LNCAP (cell line): ENCODE results near the gene ZFAND2A.

Experiments used
- TF ChIP-seq, protein P1 (sequence below): fragments of 450-650 bp; IDR thresholded peaks from 2 replicates; pipeline ENCODE4 v1.5.1; 2017; ENCODE audit warnings: mild to moderate bottlenecking

The ZFAND2A gene

DNA sequence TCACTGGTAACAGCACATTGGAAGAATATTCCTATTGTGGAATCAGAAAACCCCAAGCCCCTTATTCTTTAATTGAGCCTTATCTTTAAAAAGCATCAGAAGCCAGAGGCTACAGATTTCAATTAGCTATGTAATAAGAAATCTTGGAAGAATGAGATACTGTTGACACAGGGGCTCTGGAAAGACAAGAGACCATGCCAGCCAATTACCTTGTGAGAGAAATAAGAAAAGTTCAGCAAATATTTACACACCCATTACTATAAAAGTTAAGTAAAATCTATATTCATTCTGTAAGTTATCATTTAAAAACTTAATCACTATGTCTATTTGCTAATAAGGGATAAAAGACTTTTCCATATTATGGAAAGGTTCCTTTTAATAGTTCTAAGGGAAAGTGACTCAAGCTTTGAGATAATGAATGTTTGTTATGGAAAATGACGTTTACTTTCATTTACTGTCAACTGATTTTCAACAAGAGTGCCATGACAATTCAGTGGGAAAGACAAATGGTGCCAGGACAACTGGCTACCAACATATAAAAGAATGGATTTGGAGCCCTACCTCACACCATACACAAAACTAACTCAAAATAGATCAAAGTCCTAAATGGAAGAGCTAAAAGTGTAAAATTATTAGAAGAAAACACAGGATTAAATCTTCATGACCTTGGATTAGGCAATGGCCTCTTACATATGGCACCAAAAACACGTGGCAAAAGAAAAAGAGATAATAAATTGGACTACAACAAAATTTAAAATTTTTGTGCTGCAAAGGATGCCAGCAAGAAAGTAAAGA lies 28.3 kb downstream of the ZFAND2A start:
- TF ChIP-seq, protein P1, sequence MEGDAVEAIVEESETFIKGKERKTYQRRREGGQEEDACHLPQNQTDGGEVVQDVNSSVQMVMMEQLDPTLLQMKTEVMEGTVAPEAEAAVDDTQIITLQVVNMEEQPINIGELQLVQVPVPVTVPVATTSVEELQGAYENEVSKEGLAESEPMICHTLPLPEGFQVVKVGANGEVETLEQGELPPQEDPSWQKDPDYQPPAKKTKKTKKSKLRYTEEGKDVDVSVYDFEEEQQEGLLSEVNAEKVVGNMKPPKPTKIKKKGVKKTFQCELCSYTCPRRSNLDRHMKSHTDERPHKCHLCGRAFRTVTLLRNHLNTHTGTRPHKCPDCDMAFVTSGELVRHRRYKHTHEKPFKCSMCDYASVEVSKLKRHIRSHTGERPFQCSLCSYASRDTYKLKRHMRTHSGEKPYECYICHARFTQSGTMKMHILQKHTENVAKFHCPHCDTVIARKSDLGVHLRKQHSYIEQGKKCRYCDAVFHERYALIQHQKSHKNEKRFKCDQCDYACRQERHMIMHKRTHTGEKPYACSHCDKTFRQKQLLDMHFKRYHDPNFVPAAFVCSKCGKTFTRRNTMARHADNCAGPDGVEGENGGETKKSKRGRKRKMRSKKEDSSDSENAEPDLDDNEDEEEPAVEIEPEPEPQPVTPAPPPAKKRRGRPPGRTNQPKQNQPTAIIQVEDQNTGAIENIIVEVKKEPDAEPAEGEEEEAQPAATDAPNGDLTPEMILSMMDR: no peak

DNA sequence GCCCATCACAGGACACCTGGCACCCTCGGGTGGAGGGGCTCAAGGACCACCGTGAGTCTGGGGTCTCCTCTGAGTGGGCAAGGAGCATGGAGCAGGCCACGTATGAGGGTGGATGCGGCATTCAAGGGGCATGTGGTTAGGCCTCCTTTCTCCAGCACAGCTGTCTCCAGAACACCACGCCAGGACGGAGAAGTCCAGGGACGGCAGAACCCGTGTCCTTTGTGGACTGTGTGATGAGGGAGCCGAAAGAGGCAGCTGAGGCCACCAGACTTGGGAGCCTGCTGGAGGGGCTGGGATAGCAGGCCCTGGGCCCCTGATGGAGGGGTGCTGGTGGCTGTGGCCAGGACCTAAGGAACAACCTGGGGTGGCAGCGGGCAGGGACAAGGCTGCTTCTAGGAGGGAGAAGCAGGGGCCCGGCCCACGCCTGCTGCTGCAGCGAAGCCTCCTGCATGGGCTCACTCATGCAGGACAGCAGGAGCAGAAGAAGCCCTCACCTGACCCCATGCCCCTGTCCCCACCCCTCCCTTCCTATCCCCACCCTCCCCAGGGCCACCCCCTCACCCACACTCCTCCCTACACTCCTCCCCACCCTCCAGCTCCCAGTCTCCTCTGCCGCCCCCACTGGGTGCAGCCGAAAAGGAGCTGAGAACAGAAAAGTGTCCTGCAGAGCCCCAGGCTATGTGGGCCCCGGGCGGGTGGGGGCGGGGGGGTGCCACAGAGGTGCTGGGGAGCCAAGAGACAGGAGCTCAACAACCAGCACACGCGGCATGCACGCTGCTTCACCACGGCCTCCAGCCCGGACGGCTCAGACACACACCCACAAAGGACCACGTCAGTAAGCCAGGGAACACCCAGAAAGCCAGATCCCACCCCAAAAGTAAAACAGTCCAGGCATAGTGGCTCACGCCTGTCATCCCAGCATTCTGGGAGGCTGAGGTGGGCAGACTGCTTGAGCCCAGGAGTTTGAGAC lies 29.7 kb downstream of the ZFAND2A start:
- TF ChIP-seq, protein P1: no peak

DNA sequence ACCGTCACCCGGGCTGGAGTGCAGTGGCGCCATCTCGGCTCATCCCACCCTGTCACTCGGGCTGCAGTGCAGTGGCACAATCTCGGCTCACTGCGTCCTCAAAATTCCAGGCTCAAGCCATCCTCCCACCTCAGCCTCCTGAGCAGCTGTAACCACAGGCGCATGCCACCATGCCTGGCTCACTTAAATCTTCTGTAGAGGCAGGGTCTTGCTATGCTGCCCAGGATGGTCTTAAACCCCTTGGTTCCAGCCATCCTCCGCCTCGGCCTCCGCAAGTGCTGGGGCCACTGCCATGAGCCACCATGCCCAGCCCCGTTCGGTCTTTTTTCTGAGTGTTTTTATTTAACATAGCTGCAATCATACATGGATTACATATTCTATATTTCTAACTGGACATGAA lies 30.6 kb downstream of the ZFAND2A start:
- TF ChIP-seq, protein P1: no peak

DNA sequence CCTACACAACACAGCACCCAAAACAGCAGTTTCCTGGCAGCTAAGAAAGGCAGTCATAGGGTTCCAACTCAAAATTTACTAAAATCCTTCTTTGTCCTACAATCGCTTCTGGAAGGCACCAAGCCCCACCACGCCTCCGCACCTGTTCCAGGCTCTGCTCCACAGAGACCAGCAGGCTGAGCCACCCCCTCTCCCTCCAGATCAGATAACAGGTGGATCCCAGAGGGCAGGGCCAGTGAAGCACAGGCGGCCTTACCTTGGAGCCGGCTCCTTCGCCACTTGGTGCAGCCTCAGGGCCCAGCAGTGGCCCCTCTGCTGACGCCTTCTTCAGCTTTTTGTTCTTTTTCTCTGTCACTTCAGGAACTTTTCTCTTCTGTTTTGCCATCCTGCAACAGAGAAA lies 33.0 kb downstream of the ZFAND2A start:
- TF ChIP-seq, protein P1: no peak

DNA sequence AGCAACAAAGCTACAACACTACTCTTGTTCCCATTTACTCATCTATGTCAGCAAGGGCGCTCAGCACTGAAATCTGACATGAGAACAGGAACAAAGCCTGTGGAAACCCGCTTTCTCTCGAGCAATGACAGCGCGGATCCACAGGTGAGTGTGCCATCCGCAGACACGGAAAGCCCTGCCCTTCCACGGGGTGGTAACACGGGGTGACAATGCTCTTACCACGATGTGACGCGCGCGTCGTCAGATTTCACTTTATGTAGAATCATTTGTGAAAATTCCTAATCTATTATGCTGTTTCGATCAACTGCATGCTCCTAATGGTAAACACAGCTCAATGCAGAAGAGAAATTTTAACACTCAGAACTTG lies 34.4 kb downstream of the ZFAND2A start:
- TF ChIP-seq, protein P1: no peak

DNA sequence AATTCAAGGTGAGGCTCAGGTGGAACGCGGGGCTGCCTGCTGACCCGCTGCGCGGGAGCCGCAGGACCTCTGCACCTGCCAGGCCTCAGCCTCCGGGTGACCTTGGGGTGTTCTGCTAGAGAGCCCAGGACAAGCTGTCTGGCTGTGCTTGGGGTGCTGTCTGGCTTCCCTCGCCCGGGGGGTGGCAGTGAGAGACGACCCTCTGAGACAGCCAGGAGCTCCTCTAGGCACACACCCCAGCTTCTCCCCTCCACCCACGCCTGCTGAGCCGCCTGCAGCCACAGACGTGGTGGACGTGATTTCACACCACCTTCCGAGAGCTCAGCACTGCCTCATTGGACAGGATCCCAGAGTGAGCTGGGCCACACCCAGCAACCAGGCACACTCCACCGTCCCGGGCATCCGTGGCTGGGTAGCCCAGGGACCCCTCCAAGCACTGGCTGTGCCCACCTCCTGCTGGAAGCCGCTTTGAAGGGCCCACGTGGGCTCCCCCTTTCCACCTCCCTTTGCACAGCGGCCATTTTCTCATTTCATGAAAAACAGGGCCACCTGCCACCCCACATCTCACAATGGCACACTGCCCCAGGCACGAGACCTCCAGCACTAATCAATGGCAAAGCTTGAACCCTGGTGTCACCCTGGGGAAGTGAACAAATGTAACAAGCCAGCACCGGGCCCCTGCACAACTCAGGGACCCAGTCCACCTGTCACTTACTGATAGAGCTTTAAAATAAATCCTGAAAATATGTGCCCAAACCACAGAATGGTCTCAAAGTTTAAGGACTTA lies 35.0 kb downstream of the ZFAND2A start:
- TF ChIP-seq, protein P1: no peak

DNA sequence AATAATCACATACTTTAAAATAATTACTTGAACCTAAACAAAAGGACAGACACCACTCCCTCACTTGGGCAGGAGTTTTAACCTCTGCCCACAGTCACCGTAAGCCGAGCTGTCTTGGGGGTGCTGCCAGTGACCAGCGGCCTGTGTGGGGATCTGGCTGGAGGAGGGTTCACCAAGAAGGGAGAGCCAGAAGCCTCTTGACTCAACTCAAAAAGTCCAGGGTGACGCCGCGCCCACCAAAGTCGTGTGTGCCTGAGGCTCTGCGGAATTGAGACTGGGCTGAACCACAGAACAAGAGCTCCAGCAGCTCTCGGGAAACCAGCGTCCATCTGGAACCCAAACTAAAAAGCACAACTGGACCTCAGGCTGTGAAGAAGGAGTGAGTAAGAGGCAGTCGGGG lies 35.8 kb downstream of the ZFAND2A start:
- TF ChIP-seq, protein P1: no peak
